ENCODE data around the gene SCLT1.

DNA sequence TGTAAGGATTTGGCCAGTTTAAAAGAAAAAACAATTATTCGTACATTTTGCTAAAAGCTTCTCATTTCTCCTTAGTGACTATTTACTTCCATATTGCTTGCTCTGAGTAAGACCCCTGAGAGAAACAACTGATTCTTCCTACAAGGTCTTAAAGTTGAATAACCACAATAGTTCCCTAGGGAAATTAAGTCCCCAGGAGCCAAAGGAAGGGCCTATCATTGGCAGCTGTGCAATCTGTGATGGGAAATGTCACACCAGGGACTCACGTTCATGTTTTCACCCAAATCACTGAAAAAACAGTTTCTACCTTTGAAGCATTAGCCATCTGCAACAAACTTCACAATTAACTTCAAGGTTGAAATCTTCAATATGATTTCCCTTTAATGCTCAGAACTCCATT is 217.1 kb downstream of the SCLT1 start:
- TF ChIP-seq, protein P1, sequence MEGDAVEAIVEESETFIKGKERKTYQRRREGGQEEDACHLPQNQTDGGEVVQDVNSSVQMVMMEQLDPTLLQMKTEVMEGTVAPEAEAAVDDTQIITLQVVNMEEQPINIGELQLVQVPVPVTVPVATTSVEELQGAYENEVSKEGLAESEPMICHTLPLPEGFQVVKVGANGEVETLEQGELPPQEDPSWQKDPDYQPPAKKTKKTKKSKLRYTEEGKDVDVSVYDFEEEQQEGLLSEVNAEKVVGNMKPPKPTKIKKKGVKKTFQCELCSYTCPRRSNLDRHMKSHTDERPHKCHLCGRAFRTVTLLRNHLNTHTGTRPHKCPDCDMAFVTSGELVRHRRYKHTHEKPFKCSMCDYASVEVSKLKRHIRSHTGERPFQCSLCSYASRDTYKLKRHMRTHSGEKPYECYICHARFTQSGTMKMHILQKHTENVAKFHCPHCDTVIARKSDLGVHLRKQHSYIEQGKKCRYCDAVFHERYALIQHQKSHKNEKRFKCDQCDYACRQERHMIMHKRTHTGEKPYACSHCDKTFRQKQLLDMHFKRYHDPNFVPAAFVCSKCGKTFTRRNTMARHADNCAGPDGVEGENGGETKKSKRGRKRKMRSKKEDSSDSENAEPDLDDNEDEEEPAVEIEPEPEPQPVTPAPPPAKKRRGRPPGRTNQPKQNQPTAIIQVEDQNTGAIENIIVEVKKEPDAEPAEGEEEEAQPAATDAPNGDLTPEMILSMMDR (IDR thresholded peaks at IDR 0.05; ENCODE audit: low read length) = no peak
- TF ChIP-seq EZH2 (optimal IDR thresholded peaks at IDR 0.05; ENCODE audit: low read depth, low read length) = no peak
